Measurements from ENCODE around the gene NUP88.

The NUP88 gene

GRCh38 chr17:5419959-5420653 is 644 bp upstream of the NUP88 start, which contains the start of gene RPAIN:
Gene RPAIN, plus strand, starts transcription at chr17:5420182. Its CDS starts 29 bp downstream, at chr17:5420211.
- peak; percentile 68 to 98 (median 96) for DNase-seq

- DNase-seq: peak in 2 of 14 donors; percentile 42 to 53
These were observed 555 bp downstream of the NUP88 start for GRCh38 chr17:5418858-5419355.

- DNase-seq: no peak
These were observed 2.6 kb downstream of the NUP88 start for GRCh38 chr17:5416901-5417300.

GRCh38 chr17:5413682-5414081 is 5.8 kb downstream of the NUP88 start:
- no peak for DNase-seq

- no peak for DNase-seq
These were observed 8.7 kb downstream of the NUP88 start for GRCh38 chr17:5410594-5411272.

- no peak for DNase-seq
These were observed 11.3 kb downstream of the NUP88 start for GRCh38 chr17:5408186-5408585.

- DNase-seq: no peak
These were observed 14.1 kb downstream of the NUP88 start for GRCh38 chr17:5405400-5405799.

GRCh38 chr17:5399767-5400166 is 19.7 kb downstream of the NUP88 start:
- no peak for DNase-seq

GRCh38 chr17:5396612-5397011 is 22.9 kb downstream of the NUP88 start:
- DNase-seq: no peak

- DNase-seq: no peak
These were observed 27.8 kb downstream of the NUP88 start for GRCh38 chr17:5391678-5392077.

- no peak for DNase-seq
These were observed 37.9 kb downstream of the NUP88 start for GRCh38 chr17:5381542-5381941.

- DNase-seq: no peak
These were observed 38.8 kb downstream of the NUP88 start for GRCh38 chr17:5380491-5381135.

GRCh38 chr17:5379351-5380107 is 39.9 kb downstream of the NUP88 start:
- no peak for DNase-seq

GRCh38 chr17:5378566-5379207 is 40.8 kb downstream of the NUP88 start:
- DNase-seq: no peak

GRCh38 chr17:5373112-5373511 is 46.4 kb downstream of the NUP88 start:
- no peak for DNase-seq

- peak in 1 of 14 donors; percentile 20 for DNase-seq
These were observed 49.1 kb downstream of the NUP88 start for GRCh38 chr17:5370411-5370810.

- no peak for DNase-seq
These were observed 53.6 kb downstream of the NUP88 start for GRCh38 chr17:5365831-5366230.

- DNase-seq: no peak
These were observed 54.8 kb downstream of the NUP88 start for GRCh38 chr17:5364696-5365095.

- DNase-seq: no peak
These were observed 55.3 kb downstream of the NUP88 start for GRCh38 chr17:5364156-5364555.

- DNase-seq: no peak
These were observed 57.2 kb downstream of the NUP88 start for GRCh38 chr17:5362162-5362811.

- no peak for DNase-seq
These were observed 58.0 kb downstream of the NUP88 start for GRCh38 chr17:5361426-5361825.

All from C1 segment of cervical spinal cord (tissue), 14 donors.